HG02763 (cell line): ENCODE measurements around the gene MTCL1.

ENCODE experiments used
- ATAC-seq: cut with Tn5 transposase; IDR thresholded peaks from one replicate; pipeline ENCODE4 v1.9.1; 2021; ENCODE audit warnings: mild to moderate bottlenecking, moderate library complexity; ENCODE audit not compliant: unreplicated experiment

Gene MTCL1

GRCh38 chr18:8709248-8710059 lies 4.1 kb downstream of the MTCL1 start:
- no peak for ATAC-seq

DNA sequence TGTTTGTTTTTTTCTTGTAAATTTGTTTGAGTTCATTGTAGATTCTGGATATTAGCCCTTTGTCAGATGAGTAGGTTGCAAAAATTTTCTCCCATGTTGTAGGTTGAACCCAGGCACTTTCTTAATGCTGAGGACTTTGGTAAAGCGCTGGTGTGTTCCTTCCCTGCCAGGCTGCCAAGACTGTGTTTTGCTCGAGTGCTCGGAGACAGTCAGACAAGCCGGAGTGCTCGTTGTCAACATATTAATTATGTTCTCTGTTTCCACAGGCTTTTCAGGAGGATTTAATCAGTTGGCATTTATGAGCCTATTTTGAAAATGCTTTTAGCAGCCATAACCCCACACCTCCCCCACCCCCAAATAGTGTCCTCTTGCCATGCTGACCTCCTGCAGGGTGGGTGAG lies 6.4 kb downstream of the MTCL1 start:
- no peak for ATAC-seq

DNA sequence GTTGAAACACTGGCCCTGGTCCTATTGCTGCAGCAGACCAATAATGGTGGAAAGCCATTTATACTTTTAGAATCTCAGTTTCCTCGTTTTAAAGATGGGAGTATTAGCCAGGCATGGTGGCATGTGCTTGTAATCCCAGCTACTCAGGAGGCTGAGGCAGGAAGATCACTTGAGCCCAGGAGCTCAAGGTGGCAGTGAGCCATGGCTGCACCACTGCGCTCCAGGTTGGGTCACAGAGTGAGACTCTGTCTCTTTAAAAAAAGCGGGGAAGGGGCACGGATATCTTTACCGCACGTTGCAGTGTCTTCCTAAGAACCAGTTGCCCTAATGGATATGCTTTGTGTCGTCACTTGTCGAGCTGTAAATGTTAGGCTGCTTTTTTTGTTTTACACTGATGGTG lies 8.3 kb downstream of the MTCL1 start:
- ATAC-seq: no peak

DNA sequence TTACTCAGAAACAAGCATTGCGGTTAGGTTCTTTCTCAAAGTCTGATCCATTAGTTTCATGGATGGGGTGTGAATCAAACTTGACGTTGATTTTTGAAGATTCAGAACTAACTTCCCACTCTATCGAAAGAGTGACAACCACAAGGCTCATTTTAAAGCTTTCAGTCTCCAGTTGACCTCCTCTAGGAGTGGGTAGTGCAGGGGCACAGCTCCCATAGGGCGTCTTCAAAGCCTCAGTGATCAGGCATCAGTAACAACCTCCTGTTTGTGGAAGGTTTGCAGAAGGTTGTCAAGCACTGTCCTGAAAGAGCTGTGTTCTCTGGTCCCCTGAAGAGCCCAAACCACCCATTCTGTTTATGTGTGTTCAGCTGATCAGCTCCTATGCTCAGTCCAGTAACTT lies 10.2 kb downstream of the MTCL1 start:
- ATAC-seq: no peak

- ATAC-seq: no peak
These were observed 11.8 kb downstream of the MTCL1 start for GRCh38 chr18:8717011-8717770.

DNA sequence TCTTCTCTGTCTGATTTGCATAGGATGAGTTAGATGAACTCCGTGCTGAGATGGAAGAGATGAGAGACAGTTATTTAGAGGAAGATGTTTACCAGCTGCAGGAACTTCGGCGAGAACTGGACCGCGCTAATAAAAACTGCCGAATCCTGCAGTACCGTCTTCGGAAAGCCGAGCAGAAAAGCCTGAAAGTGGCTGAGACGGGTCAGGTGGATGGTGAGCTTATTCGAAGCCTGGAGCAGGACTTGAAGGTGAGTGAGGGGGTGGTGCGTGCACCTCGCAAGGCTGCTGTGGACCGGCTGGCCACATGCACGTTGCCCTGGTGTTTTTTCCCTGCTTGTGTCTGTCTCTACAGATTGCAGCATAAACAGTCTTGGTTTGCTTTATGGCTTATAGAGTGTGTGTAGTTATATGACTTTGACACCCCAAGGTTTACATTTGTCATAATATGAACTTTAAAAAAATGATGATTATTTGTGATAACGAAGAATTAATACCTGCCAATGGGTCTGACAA lies 13.1 kb downstream of the MTCL1 start:
- ATAC-seq: no peak

DNA sequence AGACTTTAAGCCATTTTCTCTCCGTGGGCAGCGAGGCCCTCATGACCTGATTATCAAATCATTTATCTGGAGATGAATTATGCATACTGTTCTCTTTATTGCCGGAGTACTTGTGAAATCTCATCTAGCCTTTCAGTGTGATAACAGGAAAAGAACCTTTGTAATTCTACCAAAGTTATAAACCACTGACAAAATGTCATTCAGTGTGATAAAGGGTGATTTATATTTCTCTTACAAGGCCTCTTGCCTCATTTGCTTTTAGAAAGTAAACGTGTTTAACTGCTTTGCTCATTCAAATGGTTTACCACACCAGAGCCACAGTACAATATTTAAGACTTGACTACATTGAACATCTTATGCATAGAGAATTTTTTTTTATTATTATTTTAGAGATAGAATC lies 13.8 kb downstream of the MTCL1 start:
- ATAC-seq: no peak

- no peak for ATAC-seq
These were observed 14.8 kb downstream of the MTCL1 start for GRCh38 chr18:8720141-8720540.

GRCh38 chr18:8721094-8721669 lies 15.8 kb downstream of the MTCL1 start:
- no peak for ATAC-seq

GRCh38 chr18:8721716-8722115 lies 16.4 kb downstream of the MTCL1 start:
- no peak for ATAC-seq

GRCh38 chr18:8722946-8723820 lies 17.8 kb downstream of the MTCL1 start:
- ATAC-seq: no peak

DNA sequence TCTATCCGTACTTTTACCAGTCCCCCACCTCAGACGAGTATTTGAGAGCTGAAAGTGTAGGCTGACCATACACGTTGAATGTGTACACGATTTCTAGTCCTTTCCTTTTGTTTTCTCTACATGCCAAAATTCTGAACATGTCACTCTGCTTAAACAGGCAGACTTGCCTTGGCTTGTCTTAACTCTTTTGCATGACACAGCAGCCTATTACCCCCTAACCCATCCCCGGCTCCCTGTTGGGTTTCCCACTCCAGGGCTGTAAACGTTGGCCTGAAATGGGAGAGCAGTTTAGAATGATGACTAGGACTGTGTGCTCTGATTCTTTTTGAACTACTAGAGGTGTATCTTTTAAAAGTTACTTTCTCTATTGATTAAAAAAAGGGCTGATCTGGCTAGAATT lies 19.1 kb downstream of the MTCL1 start:
- ATAC-seq: no peak

DNA sequence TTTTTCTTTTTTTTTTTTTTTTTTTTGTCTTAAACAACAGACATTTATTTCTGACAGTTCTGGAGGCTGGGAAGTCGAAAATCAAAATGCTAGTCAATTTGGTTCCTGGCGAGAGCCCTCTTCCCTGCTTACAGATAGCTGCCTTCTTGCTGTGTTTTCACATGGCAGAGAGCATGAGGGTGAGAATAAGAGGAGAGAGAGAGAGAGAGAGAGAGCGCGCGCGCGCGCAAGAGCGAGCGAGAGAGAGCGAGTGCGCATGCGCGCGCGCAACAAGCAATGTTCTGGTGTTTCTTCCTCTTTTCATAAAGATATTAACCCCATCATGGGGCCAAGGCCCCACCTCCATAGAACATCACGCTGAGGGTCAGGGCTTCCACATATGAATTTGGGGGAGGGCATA lies 20.9 kb downstream of the MTCL1 start:
- no peak for ATAC-seq

- no peak for ATAC-seq
These were observed 21.8 kb downstream of the MTCL1 start for GRCh38 chr18:8726963-8727705.

GRCh38 chr18:8730080-8730827 lies 24.9 kb downstream of the MTCL1 start:
- no peak for ATAC-seq

GRCh38 chr18:8732442-8733360 lies 27.3 kb downstream of the MTCL1 start:
- ATAC-seq: no peak

DNA sequence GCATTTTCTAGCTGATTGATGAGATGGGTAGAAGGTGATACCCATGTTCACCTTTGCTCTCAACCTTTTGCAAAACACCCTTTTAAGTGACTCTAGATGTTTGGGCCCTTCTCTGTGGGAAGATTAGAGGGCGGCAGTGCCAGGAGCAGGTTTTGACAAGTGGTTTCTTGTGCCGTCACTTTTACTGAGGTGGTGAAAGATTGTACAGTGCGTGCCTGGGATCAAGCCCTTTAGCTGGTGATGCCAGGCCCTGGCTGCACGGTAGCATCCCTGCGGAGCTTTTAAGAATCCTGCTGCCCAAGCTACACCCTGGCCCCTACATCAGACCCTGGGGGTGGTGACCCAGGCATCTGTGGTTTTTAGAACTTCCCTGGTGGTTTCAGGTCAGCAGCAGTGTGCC lies 29.1 kb downstream of the MTCL1 start:
- ATAC-seq: no peak

GRCh38 chr18:8735274-8735673 lies 29.9 kb downstream of the MTCL1 start:
- no peak for ATAC-seq
